ENCODE measurements around the gene MTAP.

- TF ChIP-seq GATA3 (IDR thresholded peaks at IDR 0.05; ENCODE audit: low read depth, low read length) (no peak), GATA2 (IDR thresholded peaks at IDR 0.05; ENCODE audit: low read depth, low read length) (no peak)
These were observed 48.9 kb upstream of the MTAP start for GRCh38 chr9:21753523-21753922.

Measured in SH-SY5Y (cell line).